HG02884 (cell line): ENCODE data around the gene GRHL1.

Source experiments
- ATAC-seq: cut with Tn5 transposase; IDR thresholded peaks from one replicate; pipeline ENCODE4 v1.9.1; 2021; ENCODE audit warnings: mild to moderate bottlenecking, moderate library complexity; ENCODE audit not compliant: unreplicated experiment

Gene GRHL1

DNA sequence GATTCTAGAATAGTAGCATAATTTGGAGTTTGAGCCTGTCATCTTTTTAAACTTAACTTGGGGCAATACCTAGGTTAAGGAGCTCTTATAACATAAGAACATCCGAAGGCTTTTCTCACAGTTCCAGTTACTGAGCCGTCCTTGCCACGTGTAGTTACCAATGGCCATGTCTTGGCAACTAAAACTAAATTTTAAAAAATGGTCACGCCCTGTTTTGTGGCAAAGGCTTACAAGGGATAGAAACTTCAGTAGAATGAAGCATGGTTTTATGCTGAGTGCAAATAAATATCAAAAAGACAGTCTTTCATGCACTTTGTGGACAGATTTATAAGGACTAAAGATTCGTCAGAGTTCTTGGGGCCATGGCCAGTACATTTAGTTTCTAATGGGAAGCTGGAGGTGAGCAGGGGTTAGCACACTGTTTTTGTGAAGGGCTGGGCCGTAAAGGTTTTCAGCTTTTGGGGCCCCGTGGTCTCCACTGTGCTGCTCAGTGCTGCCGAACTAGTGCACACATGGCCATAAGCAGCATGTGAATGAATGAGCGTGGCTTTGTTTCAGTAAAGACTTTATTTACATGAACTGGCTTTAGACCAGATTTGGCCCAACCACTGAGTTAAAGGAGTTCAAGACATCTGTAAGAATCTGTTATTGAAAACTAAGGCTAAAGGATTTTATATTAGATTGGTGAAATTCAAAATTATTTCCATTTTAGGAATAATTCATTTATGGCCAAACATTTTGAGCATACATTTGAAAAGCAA is 41.1 kb downstream of the GRHL1 start:
- ATAC-seq, result no peak

DNA sequence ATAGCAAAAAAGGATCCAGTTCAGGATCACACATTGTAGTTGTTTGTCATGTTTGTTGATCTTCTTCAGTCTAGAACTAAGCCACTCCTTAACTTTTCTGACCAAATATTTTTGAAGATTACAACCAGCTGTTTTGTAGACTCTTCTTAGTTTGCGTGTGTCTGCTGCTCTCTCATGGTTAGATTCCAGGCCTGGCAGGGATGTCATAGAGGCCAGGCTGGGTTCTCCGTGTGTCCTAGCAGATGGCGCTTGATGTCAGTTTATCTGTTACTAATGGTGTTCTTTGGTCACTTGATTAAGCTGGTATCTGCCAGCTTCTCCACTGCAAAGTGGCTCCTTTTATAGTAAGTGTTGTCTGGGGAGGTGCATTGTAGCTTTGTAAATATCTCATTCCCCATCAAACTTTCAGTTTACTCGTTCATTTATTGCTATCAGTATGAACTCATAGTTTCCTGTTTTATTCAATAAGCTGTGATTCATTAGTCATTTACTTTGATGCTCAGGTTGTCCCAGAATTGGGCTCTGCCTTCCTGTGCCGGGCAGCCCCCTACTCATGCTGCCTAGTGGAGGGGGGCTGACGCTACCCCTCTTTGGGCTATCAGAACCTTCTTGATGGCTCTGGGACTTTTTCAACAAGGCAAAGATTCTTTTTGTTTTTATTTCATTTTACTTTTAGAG is 42.1 kb downstream of the GRHL1 start:
- ATAC-seq, result no peak

GRCh38 chr2:9994462-9994861 is 43.0 kb downstream of the GRHL1 start:
- no peak for ATAC-seq

- ATAC-seq, result no peak
These were observed 43.6 kb downstream of the GRHL1 start for GRCh38 chr2:9995059-9995458.

GRCh38 chr2:9996321-9996720 is 44.8 kb downstream of the GRHL1 start:
- ATAC-seq, result no peak

DNA sequence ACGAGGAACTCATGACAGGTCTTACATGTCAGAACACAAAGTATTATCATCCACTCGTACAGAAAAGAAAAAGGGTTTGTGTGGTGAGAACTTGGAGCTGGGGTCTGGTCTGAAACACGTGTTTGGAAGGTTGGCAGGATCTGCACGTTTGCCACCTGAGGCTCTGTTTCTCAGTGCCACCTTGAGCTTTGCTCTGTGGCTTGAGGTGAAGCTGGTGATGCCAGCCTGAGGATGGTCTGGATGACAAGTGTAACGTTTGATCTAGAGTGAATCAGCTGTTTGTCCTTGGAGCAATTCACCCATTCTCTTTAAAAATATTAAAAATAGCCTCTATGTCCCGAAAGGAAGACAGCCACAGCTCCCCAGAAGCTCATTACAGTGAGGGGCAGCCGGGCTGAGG is 46.4 kb downstream of the GRHL1 start:
- ATAC-seq, result no peak

GRCh38 chr2:9998916-9999654 is 47.6 kb downstream of the GRHL1 start:
- no peak for ATAC-seq

- no peak for ATAC-seq
These were observed 48.2 kb downstream of the GRHL1 start for GRCh38 chr2:9999693-10000092.

- ATAC-seq, result no peak
These were observed 49.0 kb downstream of the GRHL1 start for GRCh38 chr2:10000541-10000940.

DNA sequence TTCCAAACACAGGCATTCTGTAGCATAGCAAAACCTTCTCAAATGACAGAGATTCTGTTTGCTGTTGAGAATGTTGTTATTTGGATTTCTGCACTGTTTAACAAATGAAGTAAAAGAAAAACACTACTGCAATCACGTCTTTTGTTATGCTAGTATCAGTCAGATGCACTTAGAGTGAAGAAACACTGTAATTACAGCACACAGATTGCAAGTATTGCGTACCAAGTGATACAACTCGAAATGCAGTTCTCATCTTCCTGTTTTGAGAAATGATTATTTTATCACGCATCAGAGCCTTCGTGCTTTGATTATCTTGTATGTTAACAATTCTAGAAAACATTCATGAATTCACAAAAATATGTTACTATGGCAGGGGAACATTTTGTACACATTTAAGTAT is 50.1 kb downstream of the GRHL1 start:
- no peak for ATAC-seq

DNA sequence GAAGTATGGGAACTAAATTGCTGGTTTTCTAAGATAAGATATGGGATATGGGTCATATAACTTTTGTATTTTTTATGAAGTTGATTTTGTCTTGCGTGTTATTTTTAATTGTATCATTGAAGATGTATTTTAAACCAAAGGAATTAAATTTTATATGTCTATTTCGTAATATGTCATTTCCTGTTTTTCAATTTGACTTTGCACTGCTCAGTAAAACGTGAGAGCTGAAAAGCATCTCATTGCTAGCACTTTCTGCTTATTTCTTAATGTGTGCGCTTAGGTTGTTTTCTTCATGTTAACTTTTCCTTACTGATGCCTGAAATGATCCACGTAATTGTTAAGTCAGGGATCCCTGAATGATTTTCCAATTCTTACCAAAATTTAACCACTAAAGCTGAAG is 50.6 kb downstream of the GRHL1 start:
- no peak for ATAC-seq

GRCh38 chr2:10002681-10003080 is 51.2 kb downstream of the GRHL1 start:
- no peak for ATAC-seq

DNA sequence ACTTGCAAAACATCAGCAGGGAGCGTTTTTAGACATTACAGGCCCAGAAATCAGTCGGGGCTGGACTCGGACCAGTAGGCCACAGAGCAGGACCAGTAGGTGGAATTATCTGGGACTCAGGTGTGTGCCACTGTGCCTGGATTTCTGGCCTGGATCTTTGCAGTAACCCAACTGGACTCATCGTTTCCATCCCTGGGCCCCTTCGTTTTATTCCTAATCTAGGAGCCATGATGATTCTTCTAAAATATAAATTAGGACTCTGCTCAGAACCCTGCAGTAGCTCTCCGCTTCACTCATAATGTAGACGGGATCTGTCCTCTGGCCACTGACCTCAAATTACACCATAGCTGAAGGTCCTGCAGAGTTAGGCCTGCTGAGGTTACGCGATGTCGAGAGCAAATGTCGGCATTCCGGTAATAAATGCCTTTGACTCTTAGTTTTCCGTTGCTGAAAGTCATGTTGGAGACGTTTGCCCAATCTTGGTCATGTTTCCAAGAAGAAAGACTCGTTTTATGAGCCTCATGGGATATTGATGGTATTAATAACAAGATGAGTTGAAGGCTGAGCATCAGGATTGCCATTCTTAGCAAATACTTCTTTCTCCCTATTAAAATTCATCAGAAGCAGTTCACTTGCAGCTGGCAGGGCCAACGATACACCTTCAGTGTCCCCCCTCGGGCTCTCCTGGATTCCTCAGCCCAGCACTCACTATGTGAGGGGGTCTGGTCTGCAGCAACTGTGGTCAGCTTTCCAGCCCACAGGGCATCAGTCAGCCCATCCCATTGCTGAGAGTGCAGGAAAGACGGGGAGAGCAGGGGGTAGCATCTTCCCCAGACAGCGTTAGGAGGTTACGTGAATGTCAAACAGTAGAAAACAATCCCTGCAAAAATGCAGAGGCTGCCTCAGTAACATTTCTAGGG is 52.0 kb downstream of the GRHL1 start:
- ATAC-seq, result no peak

DNA sequence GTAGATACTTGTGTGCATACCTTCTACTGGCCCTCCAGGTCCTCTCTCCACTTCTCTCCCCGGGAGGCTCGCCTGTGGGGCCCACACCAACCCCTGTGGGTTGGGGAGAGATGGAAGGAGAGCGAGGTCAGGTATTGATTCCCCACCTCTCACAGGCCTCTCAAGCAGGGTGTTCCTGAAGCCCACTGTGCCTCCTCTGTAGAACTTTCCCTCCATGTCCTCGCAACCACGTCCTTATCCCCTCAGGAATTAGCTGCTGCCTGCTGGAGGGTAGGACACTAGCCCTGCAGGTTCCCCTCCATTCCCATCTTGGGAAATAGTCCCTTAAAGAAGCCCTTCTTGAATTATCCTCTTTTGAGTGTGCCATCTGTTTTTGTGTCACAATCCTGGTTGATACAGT is 52.9 kb downstream of the GRHL1 start:
- ATAC-seq, result no peak

- ATAC-seq, result no peak
These were observed 53.3 kb downstream of the GRHL1 start for GRCh38 chr2:10004836-10005235.

DNA sequence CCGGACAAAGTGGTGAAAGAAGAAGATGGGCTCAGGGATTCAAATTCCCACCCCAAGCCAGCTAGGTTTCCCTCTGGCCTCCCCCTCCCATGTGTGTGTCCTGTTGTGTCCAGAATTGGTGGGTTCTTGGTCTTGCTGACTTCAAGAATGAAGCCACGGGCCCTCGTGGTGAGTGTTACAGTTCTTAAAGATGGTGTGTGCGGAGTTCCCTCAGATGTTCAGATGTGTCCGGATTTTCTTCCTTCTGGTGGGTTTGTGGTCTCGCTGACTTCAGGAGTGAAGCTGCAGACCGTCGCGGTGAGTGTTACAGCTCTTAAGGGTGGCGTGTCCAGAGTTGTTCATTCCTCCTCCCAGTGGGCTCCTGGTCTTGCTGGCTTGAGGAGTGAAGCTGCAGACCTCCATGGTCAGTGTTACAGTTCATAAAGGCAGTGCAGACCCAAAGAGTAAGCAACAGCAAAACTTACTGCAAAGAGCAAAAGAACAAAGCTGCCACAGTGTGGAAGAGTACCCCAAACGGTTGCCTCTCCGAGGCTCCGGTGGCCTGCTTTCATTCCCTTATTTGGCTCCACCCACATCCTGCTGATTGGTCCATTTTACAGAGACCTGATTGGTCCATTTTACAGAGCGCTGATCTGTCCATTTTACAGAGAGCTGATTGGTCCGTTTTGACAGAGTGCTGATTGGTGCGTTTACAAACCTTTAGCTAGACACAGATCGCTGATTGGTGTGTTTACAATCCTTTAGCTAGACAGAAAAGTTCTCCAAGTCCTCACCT is 54.2 kb downstream of the GRHL1 start:
- ATAC-seq, result no peak

DNA sequence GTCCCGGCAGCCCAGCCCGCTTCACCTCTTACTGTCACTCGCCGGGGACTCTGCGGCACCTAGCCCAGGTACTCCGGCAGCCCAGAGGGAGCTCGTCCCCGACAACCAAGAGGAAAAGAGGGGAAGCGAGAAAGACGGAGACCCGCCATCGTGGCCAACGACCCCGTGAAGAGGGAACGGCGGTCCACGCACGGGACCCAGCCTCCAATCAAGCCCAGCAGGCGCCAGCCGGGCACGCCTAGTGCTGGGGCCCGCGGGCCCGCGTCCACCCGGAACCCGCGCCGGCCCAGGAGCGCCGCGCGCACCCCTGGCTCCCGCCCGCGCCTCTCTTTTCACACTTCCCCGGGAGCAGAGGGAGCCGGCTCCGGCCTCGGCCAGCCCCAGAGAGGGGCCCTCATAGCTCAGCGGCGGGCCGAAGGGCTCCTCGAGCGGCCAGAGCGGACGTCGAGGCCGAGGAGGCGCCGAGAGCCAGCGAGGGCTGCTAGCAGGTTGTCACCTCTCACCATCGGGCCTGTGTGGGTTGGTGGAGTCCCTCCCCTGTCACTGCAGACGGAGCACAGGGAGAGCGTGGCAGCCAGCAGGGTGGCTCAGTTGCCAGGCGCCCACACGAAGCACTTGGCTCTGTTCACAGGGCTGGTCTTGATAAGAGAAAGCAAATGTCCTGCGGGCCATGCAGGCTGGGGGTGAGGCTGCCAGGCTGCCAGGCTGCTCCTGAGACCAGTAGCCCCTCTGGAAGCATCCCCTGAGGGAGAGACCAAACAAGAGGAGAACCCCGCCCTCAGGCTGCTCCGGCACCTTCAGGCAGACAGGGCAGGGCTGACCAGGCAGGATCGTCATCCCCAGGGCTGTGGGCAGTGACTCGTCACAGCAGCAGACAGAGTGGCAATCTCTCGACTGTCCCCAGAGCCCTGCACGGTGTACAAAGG is 55.0 kb downstream of the GRHL1 start:
- no peak for ATAC-seq

- no peak for ATAC-seq
These were observed 55.9 kb downstream of the GRHL1 start for GRCh38 chr2:10007435-10007834.
